HG03139 (cell line): ENCODE data around the gene HLA-DPB1.

ENCODE experiments used
- ATAC-seq: cut with Tn5 transposase; IDR thresholded peaks from one replicate; pipeline ENCODE4 v1.9.1; 2021; ENCODE audit not compliant: unreplicated experiment

The HLA-DPB1 gene

GRCh38 chr6:33126101-33126714 is 50.4 kb downstream of the HLA-DPB1 start:
- no peak for ATAC-seq

GRCh38 chr6:33128318-33128717 is 52.5 kb downstream of the HLA-DPB1 start:
- ATAC-seq: no peak

- no peak for ATAC-seq
Measured at GRCh38 chr6:33132081-33132524, 56.3 kb downstream of the HLA-DPB1 start.

- no peak for ATAC-seq
Measured at GRCh38 chr6:33136310-33136900, 60.6 kb downstream of the HLA-DPB1 start.
